ENCODE measurements around the gene CRISPLD2.

The CRISPLD2 gene

DNA sequence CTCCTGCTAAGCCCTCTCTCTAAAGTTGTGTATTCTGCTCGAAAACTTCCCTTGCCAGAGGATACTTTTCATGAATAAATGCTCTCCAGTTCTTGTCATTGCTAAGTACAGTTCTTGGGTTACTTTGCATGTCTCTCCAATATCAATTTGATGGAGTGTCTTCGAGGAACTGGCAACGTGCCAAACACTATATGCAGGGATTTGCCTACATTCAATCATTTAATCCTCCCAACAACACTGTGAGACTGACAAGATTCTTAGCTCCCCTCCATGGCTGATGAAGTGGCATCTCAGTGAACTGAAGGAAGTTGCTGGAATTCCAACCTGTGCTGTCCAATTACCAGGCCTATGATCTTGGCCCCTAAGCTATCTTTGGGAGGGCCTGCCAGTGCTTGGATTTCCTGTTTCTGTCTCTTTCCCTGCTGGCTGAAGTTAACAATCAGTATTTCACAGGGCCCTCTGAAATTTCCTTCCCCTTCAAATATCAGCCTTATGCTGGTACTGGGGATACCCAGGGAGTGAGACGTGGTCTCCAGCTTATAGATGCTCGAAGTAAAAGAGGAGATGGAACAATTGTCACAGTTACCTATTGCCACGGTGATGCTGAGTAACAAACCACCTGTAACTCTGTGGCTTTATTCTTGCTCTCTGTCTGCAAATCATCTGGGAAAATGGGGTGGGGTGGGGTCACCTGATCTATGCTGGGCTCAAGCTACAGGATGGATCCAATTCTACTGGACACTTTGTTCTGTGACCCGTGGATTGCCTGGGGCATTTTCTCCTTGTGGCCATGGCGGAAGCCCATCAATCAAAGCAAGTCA lies 19.4 kb upstream of the CRISPLD2 start:
- peak; percentile 31 for DNase-seq

- no peak for DNase-seq
Observed at GRCh38 chr16:84803146-84803545, 16.6 kb upstream of the CRISPLD2 start.

- no peak for DNase-seq
Observed at GRCh38 chr16:84804326-84804725, 15.5 kb upstream of the CRISPLD2 start.

GRCh38 chr16:84806256-84806889 lies 13.4 kb upstream of the CRISPLD2 start:
- no peak for DNase-seq

DNA sequence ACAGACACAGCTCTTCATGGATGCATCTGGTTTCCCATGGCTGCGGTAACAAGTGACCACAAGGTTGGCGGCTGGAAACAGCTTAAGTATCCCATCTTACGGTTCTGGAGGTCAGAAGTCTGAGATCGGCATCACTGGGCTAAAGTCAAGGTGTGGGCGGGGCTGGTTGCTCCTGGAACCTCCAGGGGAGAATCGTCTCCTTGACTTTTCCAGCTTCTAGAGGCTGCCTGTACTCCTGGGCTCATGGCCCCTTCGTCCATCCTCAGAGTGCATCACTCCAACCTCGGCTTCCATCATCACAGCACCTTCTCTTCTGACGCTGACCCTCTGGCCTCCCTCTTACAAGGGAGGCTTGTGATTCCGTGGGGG lies 12.9 kb upstream of the CRISPLD2 start:
- DNase-seq: no peak

- no peak for DNase-seq
Observed at GRCh38 chr16:84807776-84808175, 12.0 kb upstream of the CRISPLD2 start.

DNA sequence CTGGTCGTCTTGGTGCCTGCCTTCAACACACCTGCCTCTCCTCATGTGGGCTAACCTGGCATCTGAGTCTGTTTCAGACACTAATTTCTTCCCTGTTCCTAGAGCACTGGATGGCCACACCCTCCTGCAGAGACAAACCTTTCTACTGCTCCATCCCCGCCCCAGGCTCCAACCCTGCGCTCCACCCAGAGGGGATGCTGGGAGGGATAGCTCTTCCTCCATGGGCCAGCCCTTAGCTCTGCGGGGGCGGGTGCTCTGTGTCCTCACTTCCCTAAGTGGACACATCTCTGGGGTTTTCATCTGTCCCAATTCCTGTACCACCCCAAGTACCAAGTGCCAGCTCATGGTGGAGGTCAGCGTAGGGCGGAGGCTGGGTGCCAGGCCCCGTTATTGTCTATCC lies 11.0 kb upstream of the CRISPLD2 start:
- DNase-seq: no peak

- DNase-seq: no peak
Observed at GRCh38 chr16:84810518-84811273, 9.1 kb upstream of the CRISPLD2 start.

DNA sequence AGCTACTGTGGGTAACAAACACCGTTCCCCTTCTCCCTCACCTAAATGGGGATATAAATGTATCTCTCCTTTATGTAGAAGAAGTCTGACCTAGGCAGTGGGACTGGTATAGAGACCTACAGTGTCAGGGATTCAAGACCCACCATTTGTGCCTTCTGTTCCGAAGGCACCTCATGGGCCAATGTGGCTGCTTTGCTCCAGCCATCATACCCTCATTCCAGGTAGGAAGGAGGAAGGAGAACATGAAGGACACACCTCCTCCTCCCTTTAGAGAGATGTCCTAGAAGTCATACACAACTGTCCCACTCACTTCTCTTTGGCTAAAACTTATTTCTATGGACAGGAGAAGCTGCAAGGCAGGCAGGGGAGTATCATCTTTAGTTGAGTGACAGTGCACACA lies 8.3 kb upstream of the CRISPLD2 start:
- no peak for DNase-seq

DNA sequence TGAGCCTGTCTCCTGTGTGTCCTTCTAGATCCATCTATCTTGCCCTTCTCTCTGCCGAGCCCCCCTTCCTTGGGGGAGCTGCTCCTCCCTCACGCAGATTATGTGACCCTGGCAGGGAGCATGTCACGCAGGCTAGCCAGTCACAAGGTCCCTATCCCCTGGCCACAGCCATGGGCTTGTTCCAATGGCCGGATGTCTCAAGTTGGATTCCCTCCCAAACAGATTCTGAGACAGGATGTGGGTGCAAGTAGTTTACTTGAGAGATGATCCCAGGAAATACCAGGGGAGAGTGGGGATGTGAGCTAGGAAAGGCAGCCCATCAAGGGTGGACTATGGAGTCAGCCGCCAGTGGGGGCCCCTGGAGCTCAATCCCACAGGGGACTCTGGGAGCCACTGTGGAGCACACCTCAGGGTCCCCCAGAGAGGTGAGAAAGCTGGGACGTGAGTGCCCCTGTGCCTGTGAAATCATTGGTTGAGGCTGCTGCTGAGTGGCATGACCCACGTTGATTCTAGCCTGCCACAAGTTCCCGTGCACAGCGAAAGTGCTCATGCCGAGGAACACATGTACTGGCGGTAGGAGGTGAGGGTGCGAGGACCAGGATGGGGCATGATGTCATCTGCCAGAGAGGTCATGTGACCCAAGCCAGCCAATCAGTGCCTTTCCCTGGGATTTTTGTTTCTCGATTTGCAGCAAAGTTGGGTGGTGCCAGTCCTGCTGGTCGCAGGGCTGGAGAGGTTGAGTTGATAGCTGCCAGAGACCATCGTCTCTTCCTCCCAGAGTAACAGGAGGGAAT lies 6.4 kb upstream of the CRISPLD2 start:
- DNase-seq: no peak

- DNase-seq: no peak
Observed at GRCh38 chr16:84815462-84815861, 4.3 kb upstream of the CRISPLD2 start.

GRCh38 chr16:84816023-84816422 lies 3.8 kb upstream of the CRISPLD2 start:
- DNase-seq: no peak

DNA sequence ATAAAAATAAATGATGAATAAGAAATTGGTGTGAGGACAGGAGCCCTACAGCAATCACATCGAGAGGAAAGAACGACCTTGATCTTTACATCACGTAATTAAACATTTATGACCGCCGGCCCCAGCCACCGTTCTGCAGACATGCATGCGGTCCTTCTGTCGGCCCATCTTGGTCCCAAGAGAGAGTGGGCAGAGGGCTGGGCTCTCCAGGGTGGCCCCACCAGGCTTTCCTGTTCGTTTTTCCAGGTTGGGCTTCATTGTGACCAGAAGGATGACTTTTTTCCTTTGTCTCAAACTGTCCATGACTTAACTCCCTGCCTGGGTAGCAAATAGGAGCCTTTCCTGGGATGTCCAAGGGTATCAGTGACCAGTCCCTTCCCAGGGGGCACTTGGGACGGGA lies 3.3 kb upstream of the CRISPLD2 start:
- no peak for DNase-seq

GRCh38 chr16:84817206-84817605 lies 2.6 kb upstream of the CRISPLD2 start:
- DNase-seq: no peak

DNA sequence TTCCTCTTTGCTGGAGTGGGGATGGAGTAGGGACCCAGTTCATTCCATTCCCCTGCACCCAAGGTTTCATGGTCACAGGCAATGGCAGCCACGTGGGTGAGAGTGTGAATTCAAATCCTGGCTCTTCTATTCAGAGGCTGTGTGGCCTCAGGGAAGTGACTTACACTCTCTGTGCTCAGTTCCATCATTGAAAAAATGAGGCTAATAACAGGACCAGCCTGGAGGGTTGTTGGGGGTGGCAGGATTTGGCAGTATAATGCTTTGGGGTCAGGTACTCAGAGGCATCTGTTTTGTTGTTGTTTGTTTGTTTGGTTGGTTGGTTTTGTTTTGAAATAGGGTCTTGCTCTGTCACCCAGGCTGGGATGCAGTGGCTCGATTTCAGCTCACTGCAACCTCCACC lies 2.2 kb upstream of the CRISPLD2 start:
- no peak for DNase-seq

DNA sequence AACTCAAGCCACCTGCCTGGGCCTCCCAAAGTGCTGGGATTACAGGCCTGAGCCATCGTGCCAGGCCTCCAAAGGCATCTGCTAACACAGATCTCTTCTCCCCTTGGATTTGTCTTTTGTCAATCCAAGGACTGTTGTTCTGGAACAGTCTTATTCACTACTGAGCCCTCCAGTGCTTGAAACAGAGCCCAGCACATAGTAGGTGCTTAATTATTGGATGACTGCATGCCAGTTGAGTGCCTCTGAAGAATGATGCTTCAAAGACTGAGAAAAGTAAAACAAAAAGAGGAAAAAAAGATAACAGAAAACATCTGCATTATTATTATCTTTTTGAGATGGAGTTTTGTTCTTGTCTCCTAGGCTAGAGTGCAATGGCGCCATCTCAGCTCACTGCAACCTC lies 1.7 kb upstream of the CRISPLD2 start:
- DNase-seq: no peak

DNA sequence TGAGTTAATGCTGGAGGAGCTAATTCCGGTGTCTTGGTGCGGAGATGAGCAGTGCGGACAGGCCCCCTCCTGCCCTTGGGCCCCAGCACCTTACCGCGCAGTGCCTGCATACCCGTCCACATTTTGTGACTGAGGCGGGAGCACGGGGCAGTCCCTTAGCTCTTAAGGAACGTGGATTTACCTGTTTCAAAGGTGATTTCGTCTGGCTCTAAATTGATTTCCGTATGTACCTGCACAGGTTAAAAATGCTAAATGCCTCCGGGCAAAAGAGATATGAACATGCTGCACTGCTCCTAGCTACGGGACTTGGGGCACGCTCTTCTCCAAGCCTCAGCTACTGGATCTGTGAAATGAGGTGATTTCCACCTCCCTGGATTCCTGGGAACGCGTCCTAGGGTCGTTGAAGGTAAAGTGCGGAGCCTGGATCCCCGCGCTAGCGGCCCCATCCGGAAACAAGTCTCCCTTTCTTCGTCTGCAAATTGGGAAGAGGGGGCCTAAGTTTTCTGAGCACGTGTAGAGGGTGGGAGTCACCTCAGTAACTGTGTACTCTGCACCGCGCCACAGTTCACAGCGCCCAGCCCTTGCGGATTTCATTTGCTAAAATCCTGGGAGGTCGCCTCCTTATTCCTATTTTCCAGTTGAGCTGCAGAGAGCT lies 669 bp upstream of the CRISPLD2 start:
- no peak for DNase-seq

GRCh38 chr16:84820305-84820684 lies 510 bp downstream of the CRISPLD2 start:
- DNase-seq: no peak

- no peak for DNase-seq
Observed at GRCh38 chr16:84820771-84821170, 986 bp downstream of the CRISPLD2 start.

- no peak for DNase-seq
Observed at GRCh38 chr16:84821179-84821578, 1.4 kb downstream of the CRISPLD2 start.

DNA sequence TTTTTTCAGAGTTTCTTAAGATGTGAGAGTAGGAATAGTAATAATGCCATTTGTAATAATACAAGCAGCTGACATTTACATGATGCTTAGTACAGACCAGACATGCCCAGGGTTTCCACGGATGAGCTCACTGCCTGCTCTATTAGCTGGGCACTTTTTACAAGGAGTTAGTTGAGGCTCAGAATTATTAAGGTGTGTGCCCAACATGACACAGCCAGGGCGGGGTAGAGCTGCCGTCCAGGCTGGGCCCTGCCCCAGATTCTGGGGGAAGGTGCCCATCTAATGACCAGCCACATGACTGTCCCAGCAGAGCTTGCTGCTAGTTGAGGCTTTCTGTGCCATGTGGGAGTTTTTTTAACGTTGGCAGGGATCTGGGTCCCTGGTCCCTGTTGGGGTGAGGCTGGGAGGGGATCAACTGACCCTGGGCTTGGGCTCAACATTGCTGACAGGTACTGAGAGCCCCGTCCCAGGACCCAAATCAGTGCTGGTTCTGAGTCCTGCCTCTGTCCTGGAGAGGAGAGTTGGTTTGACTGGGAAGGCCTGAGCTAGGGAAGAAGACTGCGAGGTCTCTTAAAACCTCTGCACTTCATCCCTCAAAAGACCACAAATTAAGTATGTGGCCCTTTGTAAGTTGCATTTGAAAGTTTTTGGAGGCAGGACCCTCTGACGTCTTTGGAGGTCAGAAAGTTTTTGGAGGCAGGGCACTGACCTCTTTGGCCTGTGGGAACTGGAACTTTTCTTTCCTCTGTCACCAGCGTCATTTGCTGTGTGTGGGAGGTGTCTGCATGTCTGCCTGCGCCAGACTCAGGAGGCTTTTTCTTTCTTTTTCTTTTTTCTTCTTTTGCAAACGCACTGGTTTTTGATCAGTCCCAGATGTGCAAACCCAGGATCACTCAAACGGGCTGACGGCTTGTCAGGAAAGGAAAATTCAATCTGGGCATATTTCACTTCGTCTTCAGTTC lies 2.2 kb downstream of the CRISPLD2 start:
- no peak for DNase-seq

All from NCI-H2171 treated with DMSO at 0.1 percent for 48 hours (cell line).